Common myeloid progenitor, CD34-positive (primary cell): ENCODE measurements around the gene COL4A2.

ENCODE experiments used
- CTCF ChIA-PET: fragments of 350-600 bp; sonication (Branson Sonifier 250); formaldehyde crosslinking; loops from one replicate; lab custom pipeline; 2021; ENCODE audit warnings: antibody characterized with exemption; lab: Charles Lee
- POLR2A ChIA-PET: fragments of 350-600 bp; sonication (Branson Sonifier 250); formaldehyde crosslinking; loops from one replicate; lab custom pipeline; 2021; ENCODE audit warnings: antibody characterized with exemption; lab: Charles Lee
- DNase-seq, 3 donors: peaks; one replicate each; pipeline versions ENCODE4 v3.0.0 to v3.0.0-alpha.2; 2013
- H3K27ac ChIP-seq, 2 experiments: 1 replicate in 1 of 2; 2 replicates in 1 of 2; pipeline ENCODE4 v1.7.0; 2013; ENCODE audit warnings: inconsistent platforms in 2 of 2, low read length in 2 of 2, mild to moderate bottlenecking in 2 of 2, low read depth in 1 of 2, moderate library complexity in 1 of 2; ENCODE audit not compliant: severe bottlenecking in 2 of 2, insufficient read depth in 1 of 2, poor library complexity in 1 of 2
- H3K27me3 ChIP-seq, 5 experiments: replicated peaks in 2 of 5; 1 replicate in 3 of 5; 2 replicates in 2 of 5; pipeline versions ENCODE4 v1.6.1 to v1.7.0; 2013; ENCODE audit warnings: low read length in 4 of 5, mild to moderate bottlenecking in 2 of 5, moderate library complexity in 2 of 5, inconsistent platforms in 1 of 5; ENCODE audit not compliant: insufficient read depth in 5 of 5, control insufficient read depth in 4 of 5
- H3K36me3 ChIP-seq, 4 experiments: 1 replicate in 2 of 4; 2 replicates in 2 of 4; pipeline versions ENCODE4 v1.6.1 to v1.7.0; 2013; ENCODE audit warnings: low read length in 3 of 4, control low read depth in 1 of 4, mild to moderate bottlenecking in 1 of 4; ENCODE audit not compliant: control insufficient read depth in 4 of 4, insufficient read depth in 4 of 4
- H3K4me1 ChIP-seq, 4 experiments: 1 replicate in 3 of 4; 2 replicates in 1 of 4; pipeline versions ENCODE4 v1.6.1 to v1.7.1; 2013; ENCODE audit warnings: low read length in 3 of 4, mild to moderate bottlenecking in 3 of 4, control low read depth in 1 of 4, inconsistent platforms in 1 of 4, moderate library complexity in 1 of 4; ENCODE audit not compliant: control insufficient read depth in 4 of 4, insufficient read depth in 4 of 4; ENCODE audit errors: control extremely low read depth in 1 of 4
- H3K4me3 ChIP-seq, 7 experiments: 1 replicate in 4 of 7; 2 replicates in 3 of 7; pipeline versions ENCODE4 v1.5.1 to v1.7.0; 2013; ENCODE audit warnings: mild to moderate bottlenecking in 7 of 7, low read length in 6 of 7, moderate library complexity in 6 of 7, inconsistent platforms in 2 of 7, low read depth in 2 of 7, control low read depth in 1 of 7; ENCODE audit not compliant: insufficient read depth in 4 of 7, control insufficient read depth in 1 of 7; ENCODE audit errors: extremely low read depth in 1 of 7
- H3K9me3 ChIP-seq, 5 experiments: 1 replicate in 4 of 5; 2 replicates in 1 of 5; pipeline versions ENCODE4 v1.6.1 to v1.7.1; 2013; ENCODE audit warnings: low read length in 4 of 5, mild to moderate bottlenecking in 2 of 5, inconsistent platforms in 1 of 5, low read depth in 1 of 5, moderate library complexity in 1 of 5; ENCODE audit not compliant: control insufficient read depth in 4 of 5, insufficient read depth in 2 of 5; ENCODE audit errors: control extremely low read depth in 1 of 5
- WGBS: methylation state at CpG from one replicate; pipeline ENCODE4 v1.1.5; 2013; ENCODE audit not compliant: insufficient coverage; 5-methylcytosine and 5-hydroxymethylcytosine counted together

The COL4A2 gene

DNA sequence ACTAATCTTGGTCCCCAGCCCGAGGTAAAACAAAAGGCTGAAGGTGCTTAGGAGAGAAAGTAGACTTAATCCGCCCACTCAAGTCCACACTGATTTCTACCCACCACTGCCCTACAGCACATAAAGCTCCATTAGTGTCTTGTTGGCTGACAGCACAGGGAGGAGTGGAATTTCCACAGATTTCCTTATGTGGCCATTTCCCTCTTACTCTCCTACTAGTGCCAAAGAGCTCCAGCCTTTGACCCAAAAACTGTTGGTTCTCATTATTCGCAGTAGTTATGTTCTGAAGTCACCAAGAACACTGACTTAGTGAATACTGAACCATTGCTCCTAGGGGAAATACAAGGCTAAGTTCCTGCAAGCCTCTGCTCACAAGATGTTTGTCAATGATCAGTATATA is 193.3 kb downstream of the COL4A2 start:
- 100% methylated on average over 1 of the region's 3 CpGs for WGBS
- Histone ChIP-seq H3K27ac (no peak overlapping the region), H3K27me3 (peaks cover 0 to 9% (median 1%) of the 10 kb centered on the region in 5 experiments), H3K9me3 (peaks cover 0 to 16% (median 7%) of the 10 kb centered on the region in 5 experiments), H3K4me1 (no peaks in the 10 kb centered on the region), H3K4me3 (no peak overlapping the region), H3K36me3 (no peaks in the 10 kb centered on the region)
- CTCF ChIA-PET = interaction anchor here (1.0 to 1.4 kb wide), 3 partner anchors 9 to 45 kb away, joined by 3 read pairs; no protein-coding TSS in a partner anchor
- DNase-seq = no peak
- POLR2A ChIA-PET = no interaction called here

DNA sequence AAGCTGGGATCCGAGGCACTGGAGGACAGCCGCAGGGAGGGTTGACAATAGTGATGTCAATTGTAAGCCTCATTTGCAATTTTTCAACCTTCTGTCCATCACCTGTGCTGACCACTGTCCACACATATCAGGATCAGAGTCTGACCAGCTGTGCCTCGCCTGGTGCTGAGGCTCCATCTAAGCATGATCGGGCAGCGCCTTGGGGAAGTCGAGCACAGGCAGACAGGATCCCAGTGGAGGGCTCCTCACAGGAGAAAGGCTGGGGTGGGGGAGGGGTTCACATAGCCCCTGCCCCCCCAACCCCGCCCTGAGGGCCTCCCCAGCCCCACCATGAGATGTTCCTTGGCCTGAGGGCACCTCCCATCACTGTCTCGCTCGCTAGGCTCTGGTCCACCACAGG is 194.1 kb downstream of the COL4A2 start:
- H3K4me3 ChIP-seq = no peak overlapping the region
- no peaks in the 10 kb centered on the region for H3K36me3 ChIP-seq
- H3K9me3 ChIP-seq = peaks cover 0 to 16% (median 7%) of the 10 kb centered on the region in 5 experiments
- DNase-seq = no peak
- POLR2A ChIA-PET = no interaction called here
- CTCF ChIA-PET = interaction anchor here (1.0 to 1.4 kb wide), 3 partner anchors 10 to 46 kb away, joined by 3 read pairs; no protein-coding TSS in a partner anchor
- no peaks in the 10 kb centered on the region for H3K4me1 ChIP-seq
- H3K27ac ChIP-seq = no peak overlapping the region
- 100% methylated on average over 2 of the region's 9 CpGs for WGBS
- peaks cover 0 to 9% (median 1%) of the 10 kb centered on the region in 5 experiments for H3K27me3 ChIP-seq

GRCh38 chr13:110503037-110503901 is 196.2 kb downstream of the COL4A2 start:
- H3K9me3 ChIP-seq = peaks cover 0 to 16% (median 7%) of the 10 kb centered on the region in 5 experiments
- ChIA-PET POLR2A (no interaction called here), CTCF (interaction anchor here (1.1 kb wide), 1 partner anchor 48 kb away, joined by 3 read pairs; no protein-coding TSS in a partner anchor)
- H3K36me3 ChIP-seq = no peaks in the 10 kb centered on the region
- H3K4me1 ChIP-seq = peaks cover 0 to 2% (median 0%) of the 10 kb centered on the region in 4 experiments
- H3K27ac ChIP-seq = peak overlapping the region in 1 of 2 experiments; percentile 69
- 76% methylated on average over 20 of the region's 20 CpGs for WGBS
- no peak for DNase-seq
- H3K27me3 ChIP-seq = peaks cover 0 to 9% (median under 1%) of the 10 kb centered on the region in 5 experiments
- no peak overlapping the region for H3K4me3 ChIP-seq

DNA sequence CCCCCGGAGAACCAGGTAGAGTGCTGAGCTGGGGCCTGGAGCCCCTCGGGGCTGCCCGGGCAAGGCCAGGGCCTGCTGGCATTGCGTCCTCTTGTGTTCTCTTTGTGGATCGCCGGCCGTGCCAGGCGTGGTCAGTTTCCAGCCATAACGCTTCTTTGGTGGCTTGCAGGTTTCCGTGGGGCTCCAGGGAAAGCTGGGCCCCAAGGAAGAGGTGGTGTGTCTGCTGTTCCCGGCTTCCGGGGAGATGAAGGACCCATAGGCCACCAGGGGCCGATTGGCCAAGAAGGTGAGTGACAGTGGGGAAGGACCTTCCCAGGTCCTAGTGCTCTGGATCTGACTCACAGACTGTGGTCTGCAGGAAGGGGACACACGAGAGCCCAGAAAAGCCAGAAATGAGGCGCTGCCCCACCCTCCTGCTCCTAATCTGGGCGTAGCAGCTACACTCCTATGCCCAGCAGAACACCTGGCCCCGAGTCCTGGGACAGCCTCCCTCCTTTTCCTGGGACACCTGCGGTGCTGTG is 197.0 kb downstream of the COL4A2 start:
- no peaks in the 10 kb centered on the region for H3K36me3 ChIP-seq
- WGBS = 94% methylated on average over 18 of the region's 18 CpGs

GRCh38 chr13:110505594-110505993 is 198.5 kb downstream of the COL4A2 start:
- Histone ChIP-seq H3K36me3 (no peaks in the 10 kb centered on the region), H3K4me3 (no peak overlapping the region), H3K27me3 (peaks cover 0 to 7% (median 0%) of the 10 kb centered on the region in 5 experiments), H3K9me3 (peaks cover 0 to 6% (median under 1%) of the 10 kb centered on the region in 5 experiments), H3K27ac (no peak overlapping the region), H3K4me1 (peaks cover 0 to 16% (median 11%) of the 10 kb centered on the region in 4 experiments)
- WGBS = 94% methylated on average over 10 of the region's 10 CpGs
- no peak for DNase-seq
- CTCF ChIA-PET = no interaction called here
- POLR2A ChIA-PET = no interaction called here

More for the DNA sequence above, 197.0 kb downstream of the COL4A2 start:
- H3K9me3 ChIP-seq = peaks cover 0 to 16% (median 4%) of the 10 kb centered on the region in 5 experiments
- H3K27ac ChIP-seq = peak overlapping the region in 1 of 2 experiments; percentile 69
- CTCF ChIA-PET = no interaction called here
- peaks cover 0 to 9% (median 0%) of the 10 kb centered on the region in 5 experiments for H3K27me3 ChIP-seq
- DNase-seq = no peak
- POLR2A ChIA-PET = no interaction called here
- H3K4me1 ChIP-seq = peaks cover 0 to 2% (median 0%) of the 10 kb centered on the region in 4 experiments
- no peak overlapping the region for H3K4me3 ChIP-seq

DNA sequence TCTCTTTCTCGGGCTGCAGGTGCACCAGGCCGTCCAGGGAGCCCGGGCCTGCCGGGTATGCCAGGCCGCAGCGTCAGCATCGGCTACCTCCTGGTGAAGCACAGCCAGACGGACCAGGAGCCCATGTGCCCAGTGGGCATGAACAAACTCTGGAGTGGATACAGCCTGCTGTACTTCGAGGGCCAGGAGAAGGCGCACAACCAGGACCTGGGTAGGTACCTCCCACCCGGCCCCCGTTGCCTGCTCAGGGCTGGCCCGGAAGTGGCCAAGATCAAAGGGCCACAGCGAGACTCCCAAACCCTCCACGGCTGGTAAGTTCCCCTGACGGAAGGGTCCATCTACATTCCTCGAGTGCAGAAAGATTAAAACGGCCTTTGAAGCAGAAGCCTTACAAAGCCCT is 199.3 kb downstream of the COL4A2 start:
- Histone ChIP-seq H3K4me1 (peaks cover 0 to 19% (median 14%) of the 10 kb centered on the region in 4 experiments), H3K27me3 (peaks cover 0 to 1% (median 0%) of the 10 kb centered on the region in 5 experiments), H3K27ac (peak overlapping the region in 1 of 2 experiments; percentile 44), H3K36me3 (no peaks in the 10 kb centered on the region), H3K4me3 (no peak overlapping the region), H3K9me3 (no peaks in the 10 kb centered on the region)
- CTCF ChIA-PET = no interaction called here
- 97% methylated on average over 15 of the region's 18 CpGs for WGBS
- DNase-seq = no peak
- POLR2A ChIA-PET = no interaction called here
